Colonic mucosa (tissue), 4 donors: ENCODE data around the gene SLC5A6. TPM values are rescaled to one million over a fixed set of nuclear protein-coding genes. Genes with fewer than 3 reads are reported as not detected.

Experiments used
- DNase-seq: peaks from one replicate; pipeline ENCODE4 v3.0.0-alpha.2; 2020
- H3K27ac ChIP-seq: fragments of 200-600 bp; one replicate; pipeline ENCODE4 v1.8.0; 2021
- H3K27me3 ChIP-seq: fragments of 200-600 bp; one replicate; pipeline ENCODE4 v1.8.0; 2021
- H3K36me3 ChIP-seq: fragments of 200-600 bp; one replicate; pipeline ENCODE4 v1.8.0; 2021
- H3K4me1 ChIP-seq: fragments of 200-600 bp; one replicate; pipeline ENCODE4 v1.8.0; 2021; ENCODE audit warnings: mild to moderate bottlenecking
- H3K4me3 ChIP-seq: fragments of 200-600 bp; one replicate; pipeline ENCODE4 v1.8.0; 2021
- H3K9ac ChIP-seq, 2 donors: one replicate each; pipeline ENCODE4 v1.7.0; 2013; ENCODE audit warnings: control low read depth in 2 of 2, low read depth in 2 of 2, low read length in 2 of 2
- H3K9me3 ChIP-seq: fragments of 200-600 bp; one replicate; pipeline ENCODE4 v1.8.0; 2021
- CTCF ChIP-seq: fragments of 200-600 bp; IDR thresholded peaks from one replicate; pipeline ENCODE4 v1.8.0; 2022; ENCODE audit warnings: antibody characterized with exemption, mild to moderate bottlenecking
- intact Hi-C: fragments of 100-400 bp; cut with DNase I; formaldehyde crosslinking; loops from one replicate; pipeline ENCODE4 v1.14.1; 2022
- total RNA-seq, 2 donors: library from RNA; stranded (reverse); fragmentation: NEBNext Ultra II Directional in 1 of 2; extraction: Animal tissue kit (Norgen Biotek cat#: 25700) in 1 of 2; gene quantifications; one replicate each; pipeline ENCODE4 v1.2.1, GENCODE V29; 2021
- donor health status: healthy.
- donor health status: DM: no; HTN: no; CAD: no.
- donor health status: DM: no; HTN: no; CAD: no.

SLC5A6 gene
- total RNA-seq, 2 donors from 2014 or later: 19.4 to 57.5 TPM

GRCh38 chr2:27236136-27236535 lies 24.1 kb upstream of the SLC5A6 start:
- H3K27ac ChIP-seq: no peak overlapping the region
- intact Hi-C loops: no loop called here
- no peak for DNase-seq
- no peaks in the 10 kb centered on the region for H3K9me3 ChIP-seq
- H3K4me3 ChIP-seq: no peak overlapping the region
- H3K4me1 ChIP-seq: no peaks in the 10 kb centered on the region
- no peak for TF ChIP-seq CTCF
- H3K9ac ChIP-seq: no peak overlapping the region
- peaks cover 9% of the 10 kb centered on the region for H3K36me3 ChIP-seq
- H3K27me3 ChIP-seq: no peaks in the 10 kb centered on the region

GRCh38 chr2:27233341-27233740 lies 21.3 kb upstream of the SLC5A6 start:
- H3K36me3 ChIP-seq: peaks cover 9% of the 10 kb centered on the region
- no peak overlapping the region for H3K4me3 ChIP-seq
- H3K27ac ChIP-seq: no peak overlapping the region
- no peaks in the 10 kb centered on the region for H3K9me3 ChIP-seq
- H3K4me1 ChIP-seq: no peaks in the 10 kb centered on the region
- no peaks in the 10 kb centered on the region for H3K27me3 ChIP-seq
- intact Hi-C loops: no loop called here
- DNase-seq: no peak
- no peak overlapping the region for H3K9ac ChIP-seq
- TF ChIP-seq CTCF: no peak

- H3K27me3 ChIP-seq: no peaks in the 10 kb centered on the region
- H3K9ac ChIP-seq: no peak overlapping the region
- no peak overlapping the region for H3K27ac ChIP-seq
- no peak for TF ChIP-seq CTCF
- intact Hi-C loops: no loop called here
- H3K36me3 ChIP-seq: no peaks in the 10 kb centered on the region
- no peak for DNase-seq
- no peaks in the 10 kb centered on the region for H3K9me3 ChIP-seq
- no peaks in the 10 kb centered on the region for H3K4me1 ChIP-seq
- no peak overlapping the region for H3K4me3 ChIP-seq
Observed at GRCh38 chr2:27231921-27232320, 19.9 kb upstream of the SLC5A6 start.

GRCh38 chr2:27227501-27227900 lies 15.4 kb upstream of the SLC5A6 start:
- Histone ChIP-seq H3K27me3 (no peaks in the 10 kb centered on the region), H3K9ac (no peak overlapping the region), H3K36me3 (peaks cover 19% of the 10 kb centered on the region), H3K4me1 (no peaks in the 10 kb centered on the region), H3K27ac (no peak overlapping the region), H3K9me3 (no peaks in the 10 kb centered on the region), H3K4me3 (no peak overlapping the region)
- DNase-seq: no peak
- no peak for TF ChIP-seq CTCF
- intact Hi-C loops: no loop called here

- no peak for DNase-seq
- no peaks in the 10 kb centered on the region for H3K4me1 ChIP-seq
- H3K27me3 ChIP-seq: no peaks in the 10 kb centered on the region
- intact Hi-C loops: no loop called here
- H3K36me3 ChIP-seq: peaks cover 19% of the 10 kb centered on the region
- no peak for TF ChIP-seq CTCF
- no peaks in the 10 kb centered on the region for H3K9me3 ChIP-seq
- no peak overlapping the region for H3K27ac ChIP-seq
- H3K9ac ChIP-seq: no peak overlapping the region
- H3K4me3 ChIP-seq: no peak overlapping the region
Observed at GRCh38 chr2:27225526-27225925, 13.5 kb upstream of the SLC5A6 start.

- Histone ChIP-seq H3K9ac (no peak overlapping the region), H3K36me3 (peaks cover 19% of the 10 kb centered on the region), H3K4me3 (no peak overlapping the region), H3K4me1 (no peaks in the 10 kb centered on the region), H3K27me3 (no peaks in the 10 kb centered on the region), H3K27ac (no peak overlapping the region), H3K9me3 (no peaks in the 10 kb centered on the region)
- no peak for DNase-seq
- TF ChIP-seq CTCF: no peak
- intact Hi-C loops: no loop called here
Observed at GRCh38 chr2:27223416-27223815, 11.3 kb upstream of the SLC5A6 start.
